Measurements from ENCODE around the gene PACS1. TPM values are rescaled to one million over a fixed set of nuclear protein-coding genes. Genes with fewer than 3 reads are reported as not detected.

The PACS1 gene
- total RNA-seq, 2 experiments from 2014 or later: 77.8 to 80.7 TPM

- no peak for DNase-seq
- H3K27ac Mint-ChIP-seq: no peak within 1 kb of the TSS
- intact Hi-C loops (cut with micrococcal nuclease): loop anchor here (1.0 kb wide), 1 partner anchor 9 kb away; the partner anchor contains the start of gene RAB1B
- CTCF ChIA-PET: no interaction called here
- H3K9me3 Mint-ChIP-seq: no peaks in the 10 kb centered on the region
- peaks cover 17% of the 10 kb centered on the region for H3K4me1 Mint-ChIP-seq (ENCODE audit: low read depth)
- H3K4me3 Mint-ChIP-seq: peak within 1 kb of the TSS; percentile 62
- no peaks in the 10 kb centered on the region for H3K27me3 Mint-ChIP-seq (ENCODE audit: low read depth)
- peaks cover 8% of the 10 kb centered on the region for H3K36me3 Mint-ChIP-seq (ENCODE audit: low read depth)
Measured at GRCh38 chr11:66277471-66278362, 207.6 kb downstream of the PACS1 start, which contains the start of gene CNIH2. Gene CNIH2 (plus strand): TSS chr11:66278175. CDS start chr11:66278457, 282 bp downstream.

- Mint-ChIP-seq H3K4me1 (ENCODE audit: low read depth) (peaks cover 22% of the 10 kb centered on the region), H3K4me3 (peak overlapping the region; percentile 62), H3K36me3 (ENCODE audit: low read depth) (peaks cover 5% of the 10 kb centered on the region), H3K9me3 (no peaks in the 10 kb centered on the region), H3K27ac (no peak overlapping the region), H3K27me3 (ENCODE audit: low read depth) (no peaks in the 10 kb centered on the region)
- intact Hi-C loops (cut with micrococcal nuclease): loop anchor here (1.0 kb wide), 1 partner anchor 10 kb away; the partner anchor contains the start of gene RAB1B
- no peak for DNase-seq
- CTCF ChIA-PET: interaction anchor here (0.6 to 2.7 kb wide), 5 partner anchors 10 to 396 kb away, joined by 3 to 7 read pairs (median 4); partner anchors contain the start of gene YIF1A
Measured at GRCh38 chr11:66278363-66279091, 208.5 kb downstream of the PACS1 start.

- CTCF ChIA-PET: interaction anchor here (0.6 to 2.7 kb wide), 5 partner anchors 10 to 395 kb away, joined by 3 to 7 read pairs (median 4); partner anchors contain the start of gene YIF1A
- peaks cover 22% of the 10 kb centered on the region for H3K4me1 Mint-ChIP-seq (ENCODE audit: low read depth)
- no peak overlapping the region for H3K4me3 Mint-ChIP-seq
- H3K27me3 Mint-ChIP-seq (ENCODE audit: low read depth): no peaks in the 10 kb centered on the region
- no peak overlapping the region for H3K27ac Mint-ChIP-seq
- DNase-seq: no peak
- no peaks in the 10 kb centered on the region for H3K9me3 Mint-ChIP-seq
- intact Hi-C loops (cut with micrococcal nuclease): no loop called here
- peaks cover 2% of the 10 kb centered on the region for H3K36me3 Mint-ChIP-seq (ENCODE audit: low read depth)
Measured at GRCh38 chr11:66279092-66279734, 209.1 kb downstream of the PACS1 start.

- H3K4me3 Mint-ChIP-seq: no peak overlapping the region
- peaks cover 22% of the 10 kb centered on the region for H3K4me1 Mint-ChIP-seq (ENCODE audit: low read depth)
Measured at GRCh38 chr11:66280428-66280827, 210.4 kb downstream of the PACS1 start.

GRCh38 chr11:66281001-66281400, 210.9 kb downstream of the PACS1 start:
- DNase-seq: no peak
- Mint-ChIP-seq H3K4me1 (ENCODE audit: low read depth) (peaks cover 22% of the 10 kb centered on the region), H3K36me3 (ENCODE audit: low read depth) (peaks cover 2% of the 10 kb centered on the region), H3K9me3 (no peaks in the 10 kb centered on the region), H3K27ac (no peak overlapping the region), H3K27me3 (ENCODE audit: low read depth) (no peaks in the 10 kb centered on the region), H3K4me3 (no peak overlapping the region)
- intact Hi-C loops (cut with micrococcal nuclease): no loop called here
- CTCF ChIA-PET: interaction anchor here (0.7 to 2.7 kb wide), 5 partner anchors 8 to 59 kb away, joined by 3 to 19 read pairs (median 5); partner anchors contain the start of gene YIF1A

More at GRCh38 chr11:66280428-66280827, 210.4 kb downstream of the PACS1 start:
- Mint-ChIP-seq H3K36me3 (ENCODE audit: low read depth) (peaks cover 2% of the 10 kb centered on the region), H3K27me3 (ENCODE audit: low read depth) (no peaks in the 10 kb centered on the region), H3K27ac (no peak overlapping the region), H3K9me3 (no peaks in the 10 kb centered on the region)
- intact Hi-C loops (cut with micrococcal nuclease): no loop called here
- no peak for DNase-seq
- CTCF ChIA-PET: interaction anchor here (0.7 to 2.7 kb wide), 6 partner anchors 9 to 58 kb away, joined by 3 to 7 read pairs (median 4); partner anchors contain the start of gene YIF1A

- CTCF ChIA-PET: interaction anchor here (0.5 to 2.4 kb wide), 9 partner anchors 9 to 388 kb away, joined by 3 to 19 read pairs (median 4); no protein-coding TSS in a partner anchor
- intact Hi-C loops (cut with micrococcal nuclease): loop anchor here (1.0 kb wide), 2 partner anchors 14 to 60 kb away; partner anchors contain the start of gene RAB1B
- H3K27me3 Mint-ChIP-seq (ENCODE audit: low read depth): no peaks in the 10 kb centered on the region
- H3K27ac Mint-ChIP-seq: no peak overlapping the region
- DNase-seq: no peak
- H3K9me3 Mint-ChIP-seq: no peaks in the 10 kb centered on the region
- peaks cover 24% of the 10 kb centered on the region for H3K4me1 Mint-ChIP-seq (ENCODE audit: low read depth)
- peaks cover 1% of the 10 kb centered on the region for H3K36me3 Mint-ChIP-seq (ENCODE audit: low read depth)
- H3K4me3 Mint-ChIP-seq: no peak overlapping the region
Measured at GRCh38 chr11:66281776-66282467, 211.8 kb downstream of the PACS1 start.

GRCh38 chr11:66282468-66283455, 212.7 kb downstream of the PACS1 start:
- H3K4me3 Mint-ChIP-seq: no peak overlapping the region
- no peaks in the 10 kb centered on the region for H3K36me3 Mint-ChIP-seq (ENCODE audit: low read depth)
- intact Hi-C loops (cut with micrococcal nuclease): loop anchor here (1.0 kb wide), 2 partner anchors 14 to 60 kb away; partner anchors contain the start of gene RAB1B
- H3K27me3 Mint-ChIP-seq (ENCODE audit: low read depth): no peaks in the 10 kb centered on the region
- H3K4me1 Mint-ChIP-seq (ENCODE audit: low read depth): peaks cover 28% of the 10 kb centered on the region
- H3K9me3 Mint-ChIP-seq: no peaks in the 10 kb centered on the region
- peak overlapping the region; percentile 59 for H3K27ac Mint-ChIP-seq
- DNase-seq: peak; percentile 99
- CTCF ChIA-PET: interaction anchor here (0.5 to 2.4 kb wide), 11 partner anchors 10 to 389 kb away, joined by 3 to 19 read pairs (median 4); no protein-coding TSS in a partner anchor

- H3K9me3 Mint-ChIP-seq: no peaks in the 10 kb centered on the region
- CTCF ChIA-PET: interaction anchor here (0.9 to 2.4 kb wide), 4 partner anchors 11 to 62 kb away, joined by 3 to 19 read pairs (median 4); no protein-coding TSS in a partner anchor
- no peak overlapping the region for H3K27ac Mint-ChIP-seq
Measured at GRCh38 chr11:66283461-66284105, 213.5 kb downstream of the PACS1 start.

GRCh38 chr11:66284526-66285078, 214.5 kb downstream of the PACS1 start:
- no peaks in the 10 kb centered on the region for H3K36me3 Mint-ChIP-seq (ENCODE audit: low read depth)
- H3K27me3 Mint-ChIP-seq (ENCODE audit: low read depth): no peaks in the 10 kb centered on the region
- H3K27ac Mint-ChIP-seq: no peak overlapping the region
- H3K4me3 Mint-ChIP-seq: no peak overlapping the region
- DNase-seq: no peak
- intact Hi-C loops (cut with micrococcal nuclease): no loop called here
- H3K4me1 Mint-ChIP-seq (ENCODE audit: low read depth): peaks cover 33% of the 10 kb centered on the region
- CTCF ChIA-PET: interaction anchor here (0.9 kb wide), 1 partner anchor 63 kb away, joined by 4 read pairs; no protein-coding TSS in a partner anchor
- H3K9me3 Mint-ChIP-seq: no peaks in the 10 kb centered on the region

More at GRCh38 chr11:66283461-66284105, 213.5 kb downstream of the PACS1 start:
- Mint-ChIP-seq H3K36me3 (ENCODE audit: low read depth) (no peaks in the 10 kb centered on the region), H3K4me3 (no peak overlapping the region), H3K27me3 (ENCODE audit: low read depth) (no peaks in the 10 kb centered on the region), H3K4me1 (ENCODE audit: low read depth) (peaks cover 33% of the 10 kb centered on the region)
- DNase-seq: no peak
- intact Hi-C loops (cut with micrococcal nuclease): no loop called here

All from activated naive CD4-positive, alpha-beta T cell treated with anti-CD3 and anti-CD28 coated beads for 36 hours (primary cell).